ENCODE measurements around the gene CBY1.
A peak's percentile ranks its signal among the peaks of the same experiment; 100 is the strongest.

CBY1 gene

DNA sequence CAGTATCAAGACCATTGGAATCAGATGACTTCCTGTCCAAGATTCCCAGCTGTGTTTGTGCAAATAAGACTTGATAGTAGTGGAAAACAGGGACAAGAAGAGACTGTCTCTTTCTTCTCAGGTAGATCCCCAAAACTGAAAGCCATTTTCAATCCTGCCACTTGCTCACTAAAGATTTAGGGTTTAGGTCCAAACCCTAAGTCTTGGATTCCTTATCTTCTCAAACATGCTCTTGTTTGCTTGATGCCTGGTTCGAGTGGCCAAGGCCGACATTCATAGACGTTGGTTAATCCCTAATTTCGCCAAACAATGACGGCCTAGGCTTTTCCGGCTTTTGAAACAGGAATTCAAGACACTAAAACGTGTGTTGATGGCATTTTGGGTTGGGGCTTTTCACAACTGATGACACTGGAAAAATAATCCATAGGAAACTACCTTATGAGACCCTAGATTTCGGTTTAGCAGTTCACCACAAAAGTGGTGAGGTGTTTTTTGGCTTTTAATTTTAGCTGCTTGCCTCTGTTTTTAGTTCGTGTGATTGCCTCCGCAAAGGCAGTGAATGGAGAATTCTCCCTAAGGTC is 48.3 kb downstream of the CBY1 start:
- no peak for DNase-seq

DNA sequence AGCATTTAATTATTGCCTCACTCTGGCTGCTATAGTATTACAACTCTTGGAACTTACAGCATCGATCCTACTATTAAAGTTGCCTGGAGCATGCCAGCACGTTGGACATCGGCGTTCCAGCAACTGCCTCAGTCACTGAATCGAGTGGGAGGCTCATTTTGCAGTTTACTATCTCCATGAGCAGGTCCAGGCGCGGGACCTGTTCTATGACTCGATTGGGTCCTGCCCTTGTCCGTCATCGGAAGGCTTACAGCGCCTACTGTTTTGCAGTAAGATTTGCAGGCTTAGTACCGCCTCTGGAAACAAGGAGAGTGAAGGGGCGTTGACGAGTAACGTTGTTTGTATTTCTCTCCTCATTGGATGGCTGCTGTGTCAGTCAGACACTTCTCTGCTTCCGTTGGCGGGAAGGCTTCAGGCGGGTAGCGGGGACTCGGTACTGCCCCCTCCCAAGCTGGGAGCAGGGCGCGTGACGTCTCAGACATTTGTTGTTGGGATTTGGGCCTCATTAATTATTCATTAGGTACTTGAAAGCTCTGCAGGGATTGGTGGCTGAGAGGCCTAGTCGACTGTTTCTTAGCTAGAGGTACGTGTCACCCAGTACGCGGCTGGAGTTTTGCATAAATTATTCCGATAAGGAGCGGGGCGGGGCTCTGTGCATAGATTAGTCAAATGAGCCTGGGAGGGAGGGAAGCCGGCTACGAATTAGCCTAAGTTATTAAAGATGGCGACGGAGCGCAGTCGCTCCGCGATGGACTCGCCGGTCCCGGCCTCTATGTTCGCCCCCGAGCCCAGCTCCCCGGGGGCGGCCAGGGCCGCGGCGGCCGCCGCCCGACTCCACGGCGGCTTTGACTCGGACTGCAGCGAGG is 49.0 kb downstream of the CBY1 start, which contains the start of gene GTPBP1:
TSS of gene GTPBP1 (plus strand) at position 710 of the 866 bp plus-strand sequence. CDS start at position 722, 12 bp downstream.
- peak; percentile 96 for DNase-seq

DNA sequence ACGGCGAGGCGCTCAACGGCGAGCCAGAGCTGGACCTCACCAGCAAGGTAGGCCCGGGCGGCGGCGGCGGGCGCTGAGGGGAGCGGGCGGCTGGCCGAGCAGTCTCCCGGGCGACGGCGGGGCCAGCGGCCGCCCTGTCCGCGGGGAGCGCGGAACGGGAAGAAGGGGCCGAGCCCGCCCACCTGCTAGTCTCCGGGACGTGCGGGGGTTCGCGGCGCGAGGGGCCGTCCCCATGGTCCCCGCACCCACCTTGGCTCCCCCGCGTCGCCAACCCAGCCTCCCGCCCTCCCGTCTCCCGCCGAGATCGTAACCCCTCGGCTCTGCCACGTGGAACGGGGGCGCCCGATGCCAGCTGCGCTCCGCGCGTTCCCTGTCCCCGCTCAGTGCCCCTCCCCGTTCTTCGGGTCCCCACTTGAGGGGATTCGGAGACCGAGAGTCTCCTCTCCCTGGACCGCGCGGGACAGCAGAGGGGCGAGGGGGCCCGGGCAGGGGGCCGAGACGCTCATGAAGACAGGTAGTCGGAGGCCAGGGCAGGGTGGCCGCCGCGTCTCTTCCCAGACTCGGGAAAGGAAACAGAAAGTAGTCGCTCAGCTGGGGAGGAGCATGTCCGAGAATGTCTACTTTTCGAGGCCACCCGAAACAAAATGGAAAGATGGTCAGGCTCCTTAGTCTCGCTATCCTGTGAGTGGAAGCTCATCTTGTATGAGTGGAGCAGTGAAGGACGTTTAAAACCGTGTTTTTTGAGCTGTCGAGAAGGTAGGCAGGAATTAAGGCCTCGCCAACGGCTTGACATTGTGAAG is 49.9 kb downstream of the CBY1 start:
- peak; percentile 48 for DNase-seq

DNA sequence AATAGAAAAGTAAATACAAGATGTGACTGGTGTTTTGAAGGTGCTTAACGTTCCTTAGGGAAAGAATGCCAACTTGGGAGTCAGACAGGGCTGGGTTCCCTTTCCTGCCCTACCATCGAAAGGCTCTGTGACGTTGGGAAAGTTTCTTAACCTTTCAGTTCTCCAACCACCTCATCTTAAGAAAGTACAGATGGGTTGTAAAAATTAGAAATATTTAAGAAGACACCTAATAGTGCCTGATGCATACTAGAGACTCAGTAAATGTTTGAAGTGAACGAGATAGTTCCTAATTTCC is 50.4 kb downstream of the CBY1 start:
- no peak for DNase-seq

DNA sequence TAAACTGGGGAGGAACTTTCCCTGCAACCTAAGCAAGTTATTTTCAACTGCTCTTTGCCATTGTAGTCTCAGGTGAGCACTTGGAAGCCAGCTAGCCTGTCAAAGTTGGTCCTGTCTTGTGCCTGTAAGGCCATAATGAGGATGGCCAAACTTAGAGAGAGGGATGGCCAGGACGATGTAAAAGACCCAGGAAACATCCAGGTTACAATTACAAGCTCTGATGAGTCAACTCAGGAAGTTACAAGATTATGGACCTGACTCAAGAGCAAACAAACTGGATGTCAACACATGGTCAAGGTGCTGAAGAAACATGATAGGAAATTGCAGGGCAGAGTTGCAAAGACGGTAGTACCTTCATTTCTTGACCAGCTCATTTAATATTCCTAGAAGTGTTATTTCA is 50.9 kb downstream of the CBY1 start:
- DNase-seq = no peak

DNA sequence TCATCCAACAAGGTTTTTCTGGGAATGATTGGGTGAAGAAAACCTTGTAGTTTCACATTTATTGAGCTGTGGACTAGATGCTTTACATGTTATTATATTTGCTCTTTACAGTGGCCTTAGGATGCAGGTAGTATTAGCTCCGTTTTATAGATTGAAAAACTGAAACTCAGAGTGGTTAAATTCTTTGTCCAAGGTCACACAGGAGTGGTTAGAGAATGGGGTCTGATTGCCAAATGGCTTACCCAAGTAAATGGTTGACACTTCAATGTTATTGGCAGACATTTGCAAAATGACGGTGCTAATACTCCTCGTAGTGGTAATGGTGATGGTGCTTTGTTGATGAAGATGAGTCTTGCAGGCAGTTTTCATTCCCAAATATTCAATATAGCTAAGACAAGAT is 51.5 kb downstream of the CBY1 start:
- DNase-seq = no peak

DNA sequence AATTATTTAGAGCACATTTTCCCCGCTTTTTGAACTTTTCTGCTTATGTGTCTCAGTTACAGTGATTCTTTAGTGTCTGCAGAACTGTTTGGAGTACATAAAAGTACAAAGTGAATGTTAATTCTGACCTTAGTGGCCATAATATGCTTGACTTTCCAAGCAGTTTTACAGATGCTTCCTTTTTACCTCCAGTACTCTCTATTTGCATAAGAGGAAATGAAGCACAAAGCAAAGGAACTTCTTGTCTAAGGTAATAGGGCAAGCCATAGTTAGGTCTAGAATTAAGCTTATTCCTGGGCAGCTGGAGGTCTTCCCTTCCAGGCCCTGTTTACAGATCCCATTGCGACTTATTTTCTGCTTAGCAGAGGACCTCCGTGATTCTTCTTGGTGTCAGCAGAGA is 52.9 kb downstream of the CBY1 start:
- no peak for DNase-seq

DNA sequence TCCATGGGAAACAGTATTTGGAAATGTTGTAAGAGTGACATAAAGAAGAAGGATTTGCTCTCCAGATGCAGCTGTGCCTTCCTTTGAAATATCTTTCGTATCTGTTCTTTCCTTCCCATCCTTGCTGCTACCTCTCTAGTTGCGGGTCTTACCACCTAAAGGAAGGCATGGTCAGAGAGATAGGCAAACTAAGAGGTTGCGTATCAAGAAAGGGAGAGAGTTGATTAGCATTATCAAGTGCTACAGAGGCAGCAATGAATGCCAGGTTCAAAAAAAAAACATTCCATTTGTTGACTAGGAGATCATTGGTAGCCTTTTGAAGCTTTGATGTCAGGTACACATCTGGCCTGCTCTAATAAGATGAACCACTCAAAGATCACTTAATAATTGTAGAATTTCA is 53.9 kb downstream of the CBY1 start:
- no peak for DNase-seq

DNA sequence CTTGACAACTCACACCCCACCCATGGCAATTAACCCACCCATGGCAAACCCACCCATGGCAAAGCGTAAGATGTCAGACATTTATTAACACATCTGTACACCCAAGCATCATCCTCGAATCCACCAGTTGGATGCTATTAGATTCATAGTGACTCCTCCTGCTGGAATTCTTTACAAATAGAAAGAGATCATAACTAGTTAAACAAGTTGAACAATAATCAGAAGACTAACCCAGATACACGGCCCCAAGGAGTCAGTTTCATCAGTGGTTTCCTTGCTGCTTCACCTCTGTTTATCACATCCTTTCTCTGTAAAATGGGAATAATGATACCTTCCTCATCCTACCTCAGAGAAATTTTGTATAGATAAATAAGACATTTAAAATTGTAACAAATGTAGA is 54.4 kb downstream of the CBY1 start:
- no peak for DNase-seq

DNA sequence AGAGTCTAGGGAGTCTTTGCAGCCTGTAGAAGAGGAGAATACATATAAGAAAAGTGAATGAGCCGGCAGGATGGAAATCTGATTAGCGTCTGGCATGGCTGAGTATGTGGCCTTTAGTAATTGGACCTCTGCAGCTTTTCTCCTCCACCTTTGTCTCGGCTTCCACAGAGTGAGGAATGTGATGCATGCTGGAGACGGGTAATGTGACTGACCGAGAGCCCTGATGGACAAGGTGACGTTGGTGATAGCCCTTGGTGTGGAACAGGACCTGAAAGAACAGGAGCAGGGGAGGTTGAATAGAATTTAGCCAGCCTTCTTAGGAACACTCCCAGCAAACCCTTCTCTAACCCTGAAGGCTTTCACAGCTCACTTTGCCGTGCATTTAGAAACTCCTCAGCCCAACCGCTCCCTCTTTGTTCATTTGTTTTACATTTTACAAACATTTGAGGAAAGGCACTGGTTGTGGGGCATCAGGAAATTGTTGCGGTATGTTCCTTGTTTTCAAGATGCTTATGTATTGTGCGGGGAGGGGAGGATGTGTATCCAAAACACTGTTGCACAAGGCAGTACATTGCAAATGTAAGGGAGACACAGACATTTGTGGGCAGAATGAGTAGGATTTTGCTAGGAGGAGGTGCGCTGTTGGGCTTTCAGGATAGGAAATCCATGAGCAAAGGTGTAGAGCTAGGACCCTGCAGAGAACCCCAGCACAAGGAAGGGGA is 56.2 kb downstream of the CBY1 start:
- DNase-seq = no peak

DNA sequence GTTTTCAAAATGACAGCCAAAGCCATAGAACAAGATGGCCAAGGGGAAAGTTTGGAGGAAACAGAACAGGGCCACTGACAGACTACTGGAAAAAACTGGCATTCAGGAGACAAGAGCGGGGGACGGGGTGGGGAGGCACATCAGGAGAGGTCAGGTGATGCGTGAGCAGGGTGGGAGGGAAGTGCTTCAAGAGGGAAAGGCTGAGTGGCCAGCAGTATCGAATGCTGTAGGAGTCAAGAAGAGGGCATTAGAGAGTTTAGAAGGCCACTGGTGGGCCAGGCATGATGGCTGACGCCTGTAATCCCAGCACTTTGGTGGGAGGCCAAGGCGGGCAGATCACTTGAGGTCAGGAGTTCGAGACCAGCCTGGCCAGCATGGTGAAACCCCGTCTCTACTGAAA is 57.5 kb downstream of the CBY1 start:
- DNase-seq = no peak

DNA sequence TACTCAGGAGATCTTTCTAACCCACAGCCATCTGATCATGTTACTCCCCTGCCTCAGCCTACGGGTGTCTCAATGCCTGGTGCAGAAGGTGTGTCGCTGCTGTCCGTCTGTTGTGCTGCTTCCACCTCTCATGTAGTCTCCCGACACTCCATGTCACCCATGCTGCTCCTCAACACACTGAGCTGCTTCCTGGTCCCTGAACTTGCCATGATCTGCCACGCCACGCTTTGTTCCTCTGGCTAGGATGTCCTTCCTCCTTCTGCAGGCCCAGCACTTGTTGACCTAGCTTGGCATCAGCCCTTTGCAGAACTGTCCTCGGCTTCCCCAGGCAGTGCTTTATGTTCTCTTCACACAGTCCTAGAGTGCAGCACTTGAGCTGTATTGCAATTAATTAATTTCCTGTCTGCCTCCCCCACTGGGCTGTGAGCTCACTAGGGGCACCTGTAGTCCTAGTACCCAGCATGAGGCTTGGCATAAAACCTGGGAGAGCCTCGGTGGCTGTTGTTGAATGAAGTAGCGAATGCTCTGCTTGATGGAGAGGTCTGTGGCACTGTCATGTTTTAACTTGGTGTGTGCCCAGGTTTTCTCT is 58.8 kb downstream of the CBY1 start:
- DNase-seq = no peak

DNA sequence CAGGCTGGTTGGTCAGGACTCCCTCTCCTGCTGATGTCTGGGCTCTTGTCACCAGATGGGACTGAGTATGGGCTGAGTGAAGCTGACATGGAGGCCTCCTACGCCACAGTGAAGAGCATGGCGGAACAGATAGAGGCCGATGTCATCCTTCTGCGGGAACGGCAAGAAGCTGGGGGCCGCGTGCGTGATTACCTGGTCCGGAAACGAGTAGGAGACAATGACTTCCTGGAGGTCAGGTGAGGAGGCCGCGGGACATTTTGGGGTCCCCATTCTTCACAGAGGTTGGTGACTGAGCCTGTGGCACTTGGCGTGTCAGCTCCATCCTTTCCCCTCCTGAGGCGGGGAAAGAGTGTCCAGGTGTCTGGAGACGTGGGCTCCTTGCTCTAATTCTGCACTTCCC is 59.4 kb downstream of the CBY1 start:
- no peak for DNase-seq

DNA sequence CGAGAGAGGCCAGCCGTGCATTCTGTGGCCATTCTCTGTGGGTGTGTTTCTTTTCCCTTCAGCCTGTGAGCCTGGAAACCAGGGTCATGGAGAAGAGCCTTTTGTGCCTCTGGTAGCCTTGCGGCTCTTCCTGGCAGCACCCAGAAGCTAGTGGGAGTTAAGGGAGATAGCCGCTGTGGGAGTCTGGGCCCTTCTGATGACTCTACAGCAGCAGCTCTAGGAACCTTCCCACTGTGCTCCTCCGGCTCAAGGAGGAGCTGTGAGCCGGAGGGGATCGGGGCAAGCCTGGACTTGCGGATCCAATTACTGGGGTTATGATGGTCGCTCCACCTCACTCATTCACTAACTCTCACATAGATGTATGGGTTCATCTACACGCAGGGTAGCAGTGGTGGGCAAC is 59.8 kb downstream of the CBY1 start:
- no peak for DNase-seq

DNA sequence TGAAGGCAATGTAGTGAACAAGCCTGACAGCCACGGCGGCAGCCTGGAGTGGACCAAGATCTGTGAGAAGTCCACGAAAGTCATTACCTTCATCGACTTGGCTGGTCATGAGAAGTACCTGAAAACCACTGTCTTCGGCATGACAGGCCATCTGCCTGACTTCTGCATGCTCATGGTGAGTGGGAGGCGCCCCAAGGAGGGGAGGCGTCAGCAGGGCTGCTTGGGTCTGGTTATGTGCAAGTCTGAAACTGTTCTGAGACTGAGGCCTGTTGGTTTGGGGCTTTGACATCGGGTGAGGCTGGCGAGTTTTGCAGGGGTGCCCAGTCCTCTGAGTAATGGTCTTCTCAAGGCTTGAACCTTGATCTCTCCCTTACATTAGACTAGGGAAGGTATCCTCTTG is 60.4 kb downstream of the CBY1 start:
- DNase-seq = no peak

DNA sequence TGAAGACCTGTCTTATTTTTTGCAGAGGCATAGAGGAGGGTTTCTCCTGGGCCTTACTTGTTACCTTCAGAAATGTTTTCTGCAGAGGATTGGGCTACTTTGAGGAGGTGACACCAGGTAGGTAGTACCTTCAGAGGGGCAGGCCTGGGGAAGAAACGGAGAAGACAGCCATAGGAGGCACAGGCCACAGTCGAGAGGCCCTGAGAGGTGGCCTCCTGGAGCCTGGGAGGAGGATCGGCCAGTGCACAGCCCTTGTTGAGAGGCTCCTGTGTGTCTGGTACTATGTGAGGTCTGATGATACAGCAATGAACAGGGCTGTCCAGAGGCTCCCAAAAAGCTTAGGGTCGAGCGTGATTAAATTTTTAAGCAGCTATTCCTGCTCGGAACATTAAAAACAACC is 60.8 kb downstream of the CBY1 start:
- DNase-seq = no peak

DNA sequence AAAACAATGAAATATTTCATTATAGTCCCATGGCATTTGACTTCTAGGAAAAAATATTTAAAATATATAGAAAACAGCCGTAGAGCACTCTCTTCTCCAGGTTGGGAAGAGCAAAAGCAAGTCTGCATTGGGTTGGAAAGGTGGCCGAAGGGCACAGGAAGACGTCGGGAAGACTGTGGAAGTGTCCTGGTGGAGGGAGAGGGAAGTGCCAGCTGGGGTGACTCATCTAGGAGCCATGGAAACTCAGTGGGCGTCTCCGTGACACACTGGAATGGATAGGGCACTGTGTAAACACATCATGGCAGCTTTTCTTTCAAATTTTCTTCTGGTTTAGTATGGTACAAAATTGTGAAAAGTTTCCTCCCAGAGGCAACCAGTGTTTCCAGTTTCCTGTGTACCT is 62.0 kb downstream of the CBY1 start:
- no peak for DNase-seq

DNA sequence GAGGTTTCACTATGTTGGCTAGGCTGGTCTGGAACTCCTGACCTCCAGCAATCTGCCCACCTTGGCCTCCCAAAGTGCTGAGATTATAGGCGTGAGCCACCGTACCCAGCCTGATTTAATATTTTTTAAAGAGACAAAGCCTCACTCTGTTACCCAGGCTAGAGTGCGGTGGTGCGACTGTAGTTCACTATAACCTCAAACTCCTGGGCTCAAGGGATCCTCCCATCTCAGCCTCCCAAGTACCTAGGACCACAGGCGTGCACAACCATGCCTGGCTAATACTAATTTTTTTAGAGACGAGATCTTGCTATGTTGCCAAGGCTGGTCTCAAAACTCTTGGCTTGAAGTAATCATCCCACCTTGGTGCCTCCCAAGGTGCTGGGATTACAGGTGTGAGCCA is 62.8 kb downstream of the CBY1 start:
- no peak for DNase-seq

DNA sequence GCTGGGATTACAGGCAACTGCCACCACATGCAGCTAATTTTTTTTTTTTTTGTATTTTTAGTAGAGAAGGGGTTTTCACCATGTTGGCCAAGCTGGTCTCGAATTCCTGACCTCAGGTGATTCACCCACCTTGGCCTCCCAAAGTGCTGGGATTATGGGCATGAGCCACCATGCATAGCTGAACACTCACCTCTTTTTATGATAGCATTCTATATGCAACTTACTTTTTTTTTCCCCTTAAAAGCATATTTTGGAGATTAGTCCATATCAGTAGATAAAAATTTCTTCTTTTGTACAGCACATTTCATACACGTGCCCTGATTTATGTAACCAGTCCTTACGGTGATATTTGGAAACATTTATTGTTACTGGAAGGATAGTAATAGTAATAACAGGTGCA is 63.9 kb downstream of the CBY1 start:
- DNase-seq = no peak

DNA sequence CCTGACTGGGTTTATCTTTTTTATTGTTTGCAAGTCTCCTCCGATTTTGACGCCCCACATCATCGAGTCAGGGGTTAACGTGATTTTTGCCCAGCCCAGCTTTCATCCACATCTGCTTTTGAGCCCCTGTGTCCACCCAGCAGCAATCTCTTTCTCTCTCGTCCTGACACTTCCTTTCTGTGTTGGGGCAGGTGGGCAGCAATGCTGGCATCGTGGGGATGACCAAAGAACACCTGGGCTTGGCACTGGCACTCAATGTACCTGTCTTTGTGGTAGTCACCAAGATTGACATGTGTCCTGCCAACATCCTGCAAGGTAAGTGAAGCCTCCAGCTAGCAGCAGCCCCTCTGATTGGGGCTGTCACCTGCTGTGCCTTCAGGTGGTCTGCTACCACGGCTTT is 65.1 kb downstream of the CBY1 start:
- DNase-seq = no peak
